K562 (cell line): ENCODE results near the gene ASIC3. TPM values are rescaled to one million over a fixed set of nuclear protein-coding genes. Genes with fewer than 3 reads are reported as not detected.
A peak's percentile ranks its signal among the peaks of the same experiment; 100 is the strongest.

ENCODE experiments used
- BRCA1 ChIP-seq, 2 experiments: fragments of 450-650 bp in 1 of 2; sonication (generic) in 1 of 2; formaldehyde crosslinking in 1 of 2; IDR thresholded peaks; 2 replicates each; pipeline versions ENCODE4 v1.5.0 to v1.6.1; 2017 to 2020; ENCODE audit warnings: mild to moderate bottlenecking in 1 of 2, missing genetic modification reagents in 1 of 2
- CEBPG ChIP-seq, 3 experiments: fragments of 200-800 bp in 1 of 3; sonication (Bioruptor generic) in 1 of 3; sonication (generic) in 1 of 3; formaldehyde crosslinking in 1 of 3; IDR thresholded peaks in 2 of 3; conservative IDR thresholded peaks in 1 of 3; 2 replicates each; pipeline versions ENCODE4 v1.6.1 to v1.8.0; 2016 to 2022; ENCODE audit warnings: missing compliant biosample characterization in 2 of 3, missing genetic modification characterization in 2 of 3, mild to moderate bottlenecking in 1 of 3, missing genetic modification reagents in 1 of 3
- HNRNPUL1 ChIP-seq: fragments of 200-400 bp; formaldehyde crosslinking; IDR thresholded peaks from 2 replicates; pipeline ENCODE4 v1.6.1; 2017; ENCODE audit warnings: low read length
- KLF16 ChIP-seq: IDR thresholded peaks from 2 replicates; pipeline ENCODE4 v1.6.1; 2016; ENCODE audit warnings: antibody characterized with exemption
- PML ChIP-seq: IDR thresholded peaks from 2 replicates; pipeline ENCODE4 v1.6.1; 2012; ENCODE audit warnings: low read length, inconsistent platforms
- PTBP1 ChIP-seq: fragments of 200-400 bp; formaldehyde crosslinking; IDR thresholded peaks from 2 replicates; pipeline ENCODE4 v1.6.1; 2017; ENCODE audit warnings: low read depth, low read length
- RBM17 ChIP-seq: fragments of 200-400 bp; formaldehyde crosslinking; IDR thresholded peaks from 2 replicates; pipeline ENCODE4 v1.6.1; 2017; ENCODE audit warnings: low read depth, mild to moderate bottlenecking, low read length, borderline replicate concordance
- SIX5 ChIP-seq, 2 experiments: IDR thresholded peaks; 2 replicates each; pipeline ENCODE4 v1.6.1; 2011; ENCODE audit warnings: low read length in 2 of 2, borderline replicate concordance in 1 of 2, low read depth in 1 of 2, mild to moderate bottlenecking in 1 of 2, moderate library complexity in 1 of 2; ENCODE audit not compliant: insufficient read depth in 1 of 2
- SNRNP70 ChIP-seq: fragments of 200-400 bp; formaldehyde crosslinking; optimal IDR thresholded peaks from 2 replicates; pipeline ENCODE3; 2017; ENCODE audit warnings: low read depth, low read length
- SUPT5H ChIP-seq: fragments of 450-650 bp; IDR thresholded peaks from 2 replicates; pipeline ENCODE4 v1.6.1; 2016
- ZNF140 ChIP-seq: fragments of 250-450 bp; sonication (Bioruptor Pico); IDR thresholded peaks from 2 replicates; pipeline ENCODE4 v1.8.0; 2021; ENCODE audit warnings: moderate library complexity, mild to moderate bottlenecking, inconsistent platforms
- ZNF583 ChIP-seq: fragments of 250-450 bp; sonication (Bioruptor Pico); IDR thresholded peaks from 2 replicates; pipeline ENCODE4 v1.4.0; 2020
- polyA plus RNA-seq, 8 experiments: library from polyadenylated mRNA; depleted of rRNA in 4 of 8; stranded (reverse) in 5 of 8; unstranded in 3 of 8; fragments of >200 nt; fragmentation: Nextera tagmentation in 2 of 8; fragmentation: Illumina TruSeq in 1 of 8; extraction: Ambion mirVana in 2 of 8; extraction: Trizol in 1 of 8; gene quantifications; 2 replicates each; pipeline versions ENCODE4 v1.2.1 to v1.2.3, GENCODE V29; 2011 to 2014; ENCODE audit warnings: inconsistent platforms in 1 of 8, missing spikeins in 1 of 8
- total RNA-seq, 7 experiments: library from RNA; depleted of rRNA in 6 of 7; stranded (reverse); fragments of >200 nt in 6 of 7; fragmentation: Illumina TruSeq in 2 of 7; extraction: Trizol in 2 of 7; gene quantifications; 2 replicates each; pipeline versions ENCODE4 v1.2.1 to v1.2.3, GENCODE V29; 2011 to 2021; ENCODE audit warnings: low replicate concordance in 1 of 7
- TF ChIP-seq, protein P1 (sequence below): fragments of 450-650 bp; IDR thresholded peaks from 2 replicates; pipeline ENCODE4 v1.6.1; 2016; ENCODE audit warnings: borderline replicate concordance
- TF ChIP-seq, protein P2 (sequence below): fragments of 450-650 bp; IDR thresholded peaks from 2 replicates; pipeline ENCODE4 v1.6.1; 2017; ENCODE audit warnings: antibody characterized with exemption, mild to moderate bottlenecking
- TF ChIP-seq, protein P3 (sequence below): IDR thresholded peaks from 2 replicates; pipeline ENCODE4 v1.6.1; 2011; ENCODE audit warnings: borderline replicate concordance, low read depth, mild to moderate bottlenecking, moderate library complexity, low read length; ENCODE audit not compliant: insufficient read depth, poor library complexity, severe bottlenecking
- TF ChIP-seq, protein P4 (sequence below): IDR thresholded peaks from 2 replicates; pipeline ENCODE4 v1.6.1; 2014; ENCODE audit warnings: antibody characterized with exemption

The ASIC3 gene
- total and polyA plus RNA-seq, 9 of the 15 experiments (the other 6 are each of a cell fraction or from before 2014, with no cell fraction given), result 0.11 to 5.0 (median 0.87) TPM

DNA sequence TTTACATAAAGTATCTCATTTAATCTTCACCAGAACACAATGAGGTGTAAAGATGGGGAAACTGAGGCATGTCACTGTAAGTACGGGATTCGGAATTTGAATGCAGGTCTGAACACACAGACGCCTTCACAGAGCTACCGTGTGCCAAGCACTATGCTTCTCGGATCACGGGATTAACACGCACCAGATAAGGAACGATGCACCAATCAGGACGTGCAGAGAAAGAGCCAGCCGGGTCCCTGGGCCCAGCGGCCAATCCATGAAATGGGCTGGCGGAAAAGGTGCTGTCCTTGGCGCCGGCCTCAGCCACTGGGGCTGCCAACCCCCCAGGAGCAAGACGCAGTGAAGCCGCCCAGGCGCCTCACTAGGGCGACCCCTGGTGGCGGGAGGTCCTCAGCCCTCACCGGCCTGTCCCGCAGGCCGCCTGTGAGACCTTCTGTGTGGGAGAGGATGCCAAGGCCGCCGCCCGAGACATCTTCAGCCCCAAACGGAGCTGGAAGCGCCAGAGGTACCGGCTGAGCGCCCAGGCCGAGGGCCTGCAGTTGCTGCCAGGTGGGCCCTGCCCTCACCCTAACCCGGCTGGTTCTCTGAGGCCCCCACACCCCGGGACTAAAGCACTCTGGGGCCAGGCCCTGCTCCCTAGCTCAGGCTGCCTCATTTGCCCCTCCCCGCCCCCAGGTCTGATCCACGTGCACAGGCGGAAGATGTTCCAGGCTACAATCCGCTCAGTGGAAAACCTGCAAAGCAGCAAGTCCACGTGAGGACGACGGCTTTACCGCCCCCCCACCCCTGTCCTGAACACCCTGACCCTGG, 39.6 kb upstream of the ASIC3 start (continued):
- TF ChIP-seq, protein P1, sequence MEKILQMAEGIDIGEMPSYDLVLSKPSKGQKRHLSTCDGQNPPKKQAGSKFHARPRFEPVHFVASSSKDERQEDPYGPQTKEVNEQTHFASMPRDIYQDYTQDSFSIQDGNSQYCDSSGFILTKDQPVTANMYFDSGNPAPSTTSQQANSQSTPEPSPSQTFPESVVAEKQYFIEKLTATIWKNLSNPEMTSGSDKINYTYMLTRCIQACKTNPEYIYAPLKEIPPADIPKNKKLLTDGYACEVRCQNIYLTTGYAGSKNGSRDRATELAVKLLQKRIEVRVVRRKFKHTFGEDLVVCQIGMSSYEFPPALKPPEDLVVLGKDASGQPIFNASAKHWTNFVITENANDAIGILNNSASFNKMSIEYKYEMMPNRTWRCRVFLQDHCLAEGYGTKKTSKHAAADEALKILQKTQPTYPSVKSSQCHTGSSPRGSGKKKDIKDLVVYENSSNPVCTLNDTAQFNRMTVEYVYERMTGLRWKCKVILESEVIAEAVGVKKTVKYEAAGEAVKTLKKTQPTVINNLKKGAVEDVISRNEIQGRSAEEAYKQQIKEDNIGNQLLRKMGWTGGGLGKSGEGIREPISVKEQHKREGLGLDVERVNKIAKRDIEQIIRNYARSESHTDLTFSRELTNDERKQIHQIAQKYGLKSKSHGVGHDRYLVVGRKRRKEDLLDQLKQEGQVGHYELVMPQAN, result 0 out of 2 replicates have a peak, but pooled peaks have one; percentile 57
- TF ChIP-seq SNRNP70 (no peak), SIX5 (IDR thresholded peaks at IDR 0.05; ENCODE audit: borderline replicate concordance in 1 of 2, insufficient read depth in 1 of 2, low read depth in 1 of 2, low read length in 2 of 2) (peak; percentile 31 to 36; a peak in 1 of 4 replicates), BRCA1 (IDR thresholded peaks at IDR 0.05) (no peak), BRCA1 (CRISPR knock-in tag; IDR thresholded peaks at IDR 0.05) (no peak), ZNF140 (no peak), SUPT5H (peak; percentile 82), RBM17 (no peak), CEBPG (CRISPR knock-in tag; IDR thresholded peaks at IDR 0.05) (no peak), CEBPG (tag; conservative IDR thresholded peaks at IDR 0.05 in 1 of 2, IDR thresholded peaks at IDR 0.05 in 1 of 2) (no peak), PTBP1 (peak; percentile 95; the same call in 1 of the 2 replicates), HNRNPUL1 (no peak), ZNF583 (CRISPR knock-in tag) (peak; percentile 54), PML (no peak; the same call in 1 of the 2 replicates), KLF16 (no peak)
- TF ChIP-seq, protein P2, sequence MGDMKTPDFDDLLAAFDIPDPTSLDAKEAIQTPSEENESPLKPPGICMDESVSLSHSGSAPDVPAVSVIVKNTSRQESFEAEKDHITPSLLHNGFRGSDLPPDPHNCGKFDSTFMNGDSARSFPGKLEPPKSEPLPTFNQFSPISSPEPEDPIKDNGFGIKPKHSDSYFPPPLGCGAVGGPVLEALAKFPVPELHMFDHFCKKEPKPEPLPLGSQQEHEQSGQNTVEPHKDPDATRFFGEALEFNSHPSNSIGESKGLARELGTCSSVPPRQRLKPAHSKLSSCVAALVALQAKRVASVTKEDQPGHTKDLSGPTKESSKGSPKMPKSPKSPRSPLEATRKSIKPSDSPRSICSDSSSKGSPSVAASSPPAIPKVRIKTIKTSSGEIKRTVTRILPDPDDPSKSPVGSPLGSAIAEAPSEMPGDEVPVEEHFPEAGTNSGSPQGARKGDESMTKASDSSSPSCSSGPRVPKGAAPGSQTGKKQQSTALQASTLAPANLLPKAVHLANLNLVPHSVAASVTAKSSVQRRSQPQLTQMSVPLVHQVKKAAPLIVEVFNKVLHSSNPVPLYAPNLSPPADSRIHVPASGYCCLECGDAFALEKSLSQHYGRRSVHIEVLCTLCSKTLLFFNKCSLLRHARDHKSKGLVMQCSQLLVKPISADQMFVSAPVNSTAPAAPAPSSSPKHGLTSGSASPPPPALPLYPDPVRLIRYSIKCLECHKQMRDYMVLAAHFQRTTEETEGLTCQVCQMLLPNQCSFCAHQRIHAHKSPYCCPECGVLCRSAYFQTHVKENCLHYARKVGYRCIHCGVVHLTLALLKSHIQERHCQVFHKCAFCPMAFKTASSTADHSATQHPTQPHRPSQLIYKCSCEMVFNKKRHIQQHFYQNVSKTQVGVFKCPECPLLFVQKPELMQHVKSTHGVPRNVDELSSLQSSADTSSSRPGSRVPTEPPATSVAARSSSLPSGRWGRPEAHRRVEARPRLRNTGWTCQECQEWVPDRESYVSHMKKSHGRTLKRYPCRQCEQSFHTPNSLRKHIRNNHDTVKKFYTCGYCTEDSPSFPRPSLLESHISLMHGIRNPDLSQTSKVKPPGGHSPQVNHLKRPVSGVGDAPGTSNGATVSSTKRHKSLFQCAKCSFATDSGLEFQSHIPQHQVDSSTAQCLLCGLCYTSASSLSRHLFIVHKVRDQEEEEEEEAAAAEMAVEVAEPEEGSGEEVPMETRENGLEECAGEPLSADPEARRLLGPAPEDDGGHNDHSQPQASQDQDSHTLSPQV, result peak; percentile 93
- TF ChIP-seq, protein P3, sequence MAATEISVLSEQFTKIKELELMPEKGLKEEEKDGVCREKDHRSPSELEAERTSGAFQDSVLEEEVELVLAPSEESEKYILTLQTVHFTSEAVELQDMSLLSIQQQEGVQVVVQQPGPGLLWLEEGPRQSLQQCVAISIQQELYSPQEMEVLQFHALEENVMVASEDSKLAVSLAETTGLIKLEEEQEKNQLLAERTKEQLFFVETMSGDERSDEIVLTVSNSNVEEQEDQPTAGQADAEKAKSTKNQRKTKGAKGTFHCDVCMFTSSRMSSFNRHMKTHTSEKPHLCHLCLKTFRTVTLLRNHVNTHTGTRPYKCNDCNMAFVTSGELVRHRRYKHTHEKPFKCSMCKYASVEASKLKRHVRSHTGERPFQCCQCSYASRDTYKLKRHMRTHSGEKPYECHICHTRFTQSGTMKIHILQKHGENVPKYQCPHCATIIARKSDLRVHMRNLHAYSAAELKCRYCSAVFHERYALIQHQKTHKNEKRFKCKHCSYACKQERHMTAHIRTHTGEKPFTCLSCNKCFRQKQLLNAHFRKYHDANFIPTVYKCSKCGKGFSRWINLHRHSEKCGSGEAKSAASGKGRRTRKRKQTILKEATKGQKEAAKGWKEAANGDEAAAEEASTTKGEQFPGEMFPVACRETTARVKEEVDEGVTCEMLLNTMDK, result peak; percentile 100
- TF ChIP-seq, protein P4, sequence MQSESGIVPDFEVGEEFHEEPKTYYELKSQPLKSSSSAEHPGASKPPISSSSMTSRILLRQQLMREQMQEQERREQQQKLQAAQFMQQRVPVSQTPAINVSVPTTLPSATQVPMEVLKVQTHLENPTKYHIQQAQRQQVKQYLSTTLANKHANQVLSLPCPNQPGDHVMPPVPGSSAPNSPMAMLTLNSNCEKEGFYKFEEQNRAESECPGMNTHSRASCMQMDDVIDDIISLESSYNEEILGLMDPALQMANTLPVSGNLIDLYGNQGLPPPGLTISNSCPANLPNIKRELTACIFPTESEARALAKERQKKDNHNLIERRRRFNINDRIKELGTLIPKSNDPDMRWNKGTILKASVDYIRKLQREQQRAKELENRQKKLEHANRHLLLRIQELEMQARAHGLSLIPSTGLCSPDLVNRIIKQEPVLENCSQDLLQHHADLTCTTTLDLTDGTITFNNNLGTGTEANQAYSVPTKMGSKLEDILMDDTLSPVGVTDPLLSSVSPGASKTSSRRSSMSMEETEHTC, result peak; percentile 84; the same call in 1 of the 2 replicates
